ENCODE results near the gene NR3C1. TPM values are rescaled to one million over a fixed set of nuclear protein-coding genes. Genes with fewer than 3 reads are reported as not detected.

NR3C1 gene
- total and polyA plus RNA-seq, 2 of the 13 experiments (the other 11 are each of a cell fraction or from before 2014, with no cell fraction given) = 10.0 to 24.3 TPM

- Histone ChIP-seq H3K4me2 (ENCODE audit: low read depth, low read length) (no peak overlapping the region), H3K9me3 (ENCODE audit: low read length) (no peaks in the 10 kb centered on the region), H3K4me3 (replicated peaks in 1 of 3; ENCODE audit: insufficient read depth in 1 of 3, low read depth in 2 of 3, low read length in 3 of 3) (no peak overlapping the region), H3K79me2 (ENCODE audit: insufficient read depth, low read length) (no peaks in the 10 kb centered on the region), H3K36me3 (replicated peaks in 1 of 2; ENCODE audit: control insufficient read depth in 1 of 2, insufficient read depth in 2 of 2, low read length in 2 of 2) (peaks cover 4 to 42% of the 10 kb centered on the region in 2 experiments; a peak in 4 of 5 replicates), H2AFZ (ENCODE audit: low read length) (no peak overlapping the region), H3K4me1 (ENCODE audit: insufficient read depth, low read length) (no peaks in the 10 kb centered on the region), H3K9ac (ENCODE audit: insufficient read depth, low read depth, low read length) (no peak overlapping the region), H3K27me3 (ENCODE audit: control insufficient read depth in 1 of 2, insufficient read depth in 2 of 2, low read length in 2 of 2) (no peaks in the 10 kb centered on the region), H3K27ac (ENCODE audit: extremely low read length, insufficient read depth, low read length) (no peak overlapping the region), H4K20me1 (ENCODE audit: insufficient read depth, low read length) (no peaks in the 10 kb centered on the region)
- no TSS peak for BruUV-seq (replicated peaks)
- DNase-seq (ENCODE audit: low spot score) = no peak
- TF ChIP-seq MAX (IDR thresholded peaks at IDR 0.05) (no peak), KAT2B (IDR thresholded peaks at IDR 0.05; ENCODE audit: borderline replicate concordance, low read depth, low read length) (no peak), HDAC1 (CRISPR knock-in tag; IDR thresholded peaks at IDR 0.05) (no peak), ZNF709 (CRISPR knock-in tag; IDR thresholded peaks at IDR 0.05) (no peak)
- in situ Hi-C loops (cut with HindIII; ENCODE audit: extremely low pct_ligation_motif_present, low pct_unique_long_range_greater_than_20kb) = no loop called here
- intact Hi-C loops (cut with micrococcal nuclease; ENCODE audit: unreplicated experiment) = no loop called here
- CTCF ChIA-PET (ENCODE audit: low intra/inter-chr PET ratio, low total read pairs) = no interaction called here
- POLR2A ChIA-PET = no interaction called here
- no peak for FAIRE-seq
- 95% methylated on average over 1 of the region's 1 CpG for whole genome bisulfite sequencing (ENCODE audit: low lambda C conversion rate)
- no peak for ATAC-seq
Observed at GRCh38 chr5:143313298-143313852, 90.1 kb downstream of the NR3C1 start.

- Histone ChIP-seq H3K4me2 (ENCODE audit: low read depth, low read length) (no peak overlapping the region), H2AFZ (ENCODE audit: low read length) (no peak overlapping the region), H3K4me3 (replicated peaks in 1 of 3; ENCODE audit: insufficient read depth in 1 of 3, low read depth in 2 of 3, low read length in 3 of 3) (no peak overlapping the region), H3K36me3 (replicated peaks in 1 of 2; ENCODE audit: control insufficient read depth in 1 of 2, insufficient read depth in 2 of 2, low read length in 2 of 2) (peaks cover 4 to 45% of the 10 kb centered on the region in 2 experiments; a peak in 4 of 5 replicates), H3K27ac (ENCODE audit: extremely low read length, insufficient read depth, low read length) (no peak overlapping the region), H4K20me1 (ENCODE audit: insufficient read depth, low read length) (no peaks in the 10 kb centered on the region), H3K9me3 (ENCODE audit: low read length) (no peaks in the 10 kb centered on the region), H3K9ac (ENCODE audit: insufficient read depth, low read depth, low read length) (no peak overlapping the region), H3K79me2 (ENCODE audit: insufficient read depth, low read length) (no peaks in the 10 kb centered on the region), H3K27me3 (ENCODE audit: control insufficient read depth in 1 of 2, insufficient read depth in 2 of 2, low read length in 2 of 2) (no peaks in the 10 kb centered on the region), H3K4me1 (ENCODE audit: insufficient read depth, low read length) (no peaks in the 10 kb centered on the region)
- no TSS peak for BruUV-seq (replicated peaks)
- FAIRE-seq (no peak), DNase-seq (ENCODE audit: low spot score) (no peak), ATAC-seq (no peak)
- ChIA-PET CTCF (ENCODE audit: low intra/inter-chr PET ratio, low total read pairs) (no interaction called here), POLR2A (no interaction called here)
- 98% methylated on average over 2 of the region's 2 CpGs for WGBS (ENCODE audit: low lambda C conversion rate)
- intact Hi-C loops (cut with micrococcal nuclease; ENCODE audit: unreplicated experiment) = no loop called here
- in situ Hi-C loops (cut with HindIII; ENCODE audit: extremely low pct_ligation_motif_present, low pct_unique_long_range_greater_than_20kb) = no loop called here
- TF ChIP-seq ZNF687 (CRISPR knock-in tag; IDR thresholded peaks at IDR 0.05) = no peak
- TF ChIP-seq HNF1B (CRISPR knock-in tag; IDR thresholded peaks at IDR 0.05) = no peak
- TF ChIP-seq ZNF350 (CRISPR knock-in tag; IDR thresholded peaks at IDR 0.05; ENCODE audit: borderline replicate concordance, low read depth) = no peak
- no peak for TF ChIP-seq PLSCR1 (CRISPR knock-in tag; IDR thresholded peaks at IDR 0.05; ENCODE audit: borderline replicate concordance)
- TF ChIP-seq ZNF607 (CRISPR knock-in tag; IDR thresholded peaks at IDR 0.05; ENCODE audit: borderline replicate concordance) = no peak
- TF ChIP-seq TMF1 (CRISPR knock-in tag; IDR thresholded peaks at IDR 0.05; ENCODE audit: low read depth) = no peak
- no peak for TF ChIP-seq PHF8 (CRISPR knock-in tag; IDR thresholded peaks at IDR 0.05)
- no peak for TF ChIP-seq MED8 (CRISPR knock-in tag; IDR thresholded peaks at IDR 0.05; ENCODE audit: insufficient replicate concordance)
Observed at GRCh38 chr5:143312822-143313221, 90.7 kb downstream of the NR3C1 start.

Measured in HepG2 (cell line).